Kidney (tissue), 14 donors: ENCODE data around the gene AP1S1. TPM values are rescaled to one million over a fixed set of nuclear protein-coding genes. Genes with fewer than 3 reads are reported as not detected.

ENCODE experiments used
- DNase-seq, 5 donors: peaks; one replicate each; pipeline ENCODE4 v3.0.0-alpha.2; 2013 to 2020
- FAIRE-seq: peaks from 2 replicates; lab custom pipeline; 2012; peaks lifted over from hg19 to GRCh38; lab: Jason Lieb, UNC
- H3K27ac ChIP-seq, 2 donors: one replicate each; pipeline ENCODE4 v1.7.0; 2013; ENCODE audit warnings: low read depth in 2 of 2, low read length in 2 of 2, inconsistent platforms in 1 of 2
- H3K27me3 ChIP-seq: one replicate; pipeline ENCODE4 v1.7.1; 2013; ENCODE audit warnings: low read length, inconsistent platforms; ENCODE audit not compliant: control insufficient read depth, insufficient read depth
- H3K36me3 ChIP-seq, 3 donors: one replicate each; pipeline versions ENCODE4 v1.7.0 to v1.7.1; 2013; ENCODE audit warnings: low read length in 3 of 3, control low read depth in 1 of 3, inconsistent platforms in 1 of 3; ENCODE audit not compliant: insufficient read depth in 3 of 3, control insufficient read depth in 2 of 3
- H3K4me1 ChIP-seq, 3 donors: one replicate each; pipeline versions ENCODE4 v1.7.0 to v1.7.1; 2013; ENCODE audit warnings: low read length in 3 of 3, inconsistent platforms in 1 of 3, low read depth in 1 of 3; ENCODE audit not compliant: control insufficient read depth in 2 of 3, insufficient read depth in 2 of 3
- H3K4me3 ChIP-seq, 3 donors: one replicate each; pipeline versions ENCODE4 v1.7.0 to v1.8.1; 2013; ENCODE audit warnings: low read length in 3 of 3, control low read depth in 1 of 3, inconsistent platforms in 1 of 3
- H3K9ac ChIP-seq, 3 donors: one replicate each; pipeline versions ENCODE4 v1.7.0 to v1.7.1; 2013; ENCODE audit warnings: low read length in 3 of 3, control low read depth in 1 of 3, inconsistent platforms in 1 of 3
- H3K9me3 ChIP-seq, 3 donors: one replicate each; pipeline versions ENCODE4 v1.7.0 to v1.7.1; 2013; ENCODE audit warnings: low read length in 3 of 3, control low read depth in 1 of 3, inconsistent platforms in 1 of 3; ENCODE audit not compliant: control insufficient read depth in 2 of 3, insufficient read depth in 1 of 3
- intact Hi-C: fragments of 100-400 bp; cut with DNase I; formaldehyde crosslinking; loops from one replicate; pipeline ENCODE4 v1.11.1; 2022
- microRNA-seq: library from miRNA; unstranded; fragments of <30 nt; microRNA quantifications from one replicate; pipeline ENCODE4 v1.2.0, GENCODE V29; 2020
- polyA plus RNA-seq: library from polyadenylated mRNA; stranded (reverse); fragments of 350-450 nt; fragmentation: Illumina TruSeq; extraction: RNeasy Lipid Tissue Mini Kit (QIAGEN cat#74804); gene quantifications from one replicate; pipeline ENCODE4 v1.2.3, GENCODE V29; 2014; ENCODE audit warnings: low read depth, low replicate concordance; ENCODE audit not compliant: insufficient read depth
- total RNA-seq: library from RNA; stranded (reverse); fragmentation: NEBNext Ultra II Directional; extraction: Animal tissue kit (Norgen Biotek cat#: 25700); gene quantifications from one replicate; pipeline ENCODE4 v1.2.1, GENCODE V29; 2021
- TF ChIP-seq, protein P1 (sequence below): IDR thresholded peaks from 3 replicates; pipeline ENCODE4 v1.5.1; 2012; ENCODE audit warnings: mild to moderate bottlenecking, moderate library complexity, borderline replicate concordance; ENCODE audit not compliant: insufficient read depth; ENCODE audit errors: extremely low read depth
- donor health status: control.
- donor health status: control.
- donor health status: control.
- donor health status: control.
- donor health status: control.
- donor health status: DM: yes; HTN: yes; CAD: no.
- donor health status: Normal renal cell carcinoma (clear cell type).

The AP1S1 gene
- total and polyA plus RNA-seq, 2 donors from 2014 or later, result 50.4 to 133 TPM

DNA sequence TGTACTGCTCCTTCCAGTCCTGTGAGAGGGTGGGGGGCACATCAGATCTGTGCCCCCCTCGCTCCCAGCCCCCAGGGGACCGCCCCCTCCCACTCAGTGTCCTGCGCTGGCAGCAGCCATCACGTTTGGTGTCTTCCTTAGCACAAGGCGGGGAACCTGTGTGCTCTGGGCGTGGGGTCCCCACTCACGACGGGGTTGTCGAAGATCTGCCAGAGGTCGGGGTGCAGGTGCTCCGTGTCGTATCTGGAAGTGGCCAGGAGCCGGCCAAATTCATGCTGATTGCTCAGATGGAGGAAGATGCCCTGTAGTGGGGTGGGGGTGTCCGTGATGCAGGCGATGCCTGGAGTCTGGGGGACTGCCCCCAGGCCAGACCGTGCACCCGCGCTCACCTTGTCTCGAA, 55.9 kb downstream of the AP1S1 start:
- TF ChIP-seq, protein P1, sequence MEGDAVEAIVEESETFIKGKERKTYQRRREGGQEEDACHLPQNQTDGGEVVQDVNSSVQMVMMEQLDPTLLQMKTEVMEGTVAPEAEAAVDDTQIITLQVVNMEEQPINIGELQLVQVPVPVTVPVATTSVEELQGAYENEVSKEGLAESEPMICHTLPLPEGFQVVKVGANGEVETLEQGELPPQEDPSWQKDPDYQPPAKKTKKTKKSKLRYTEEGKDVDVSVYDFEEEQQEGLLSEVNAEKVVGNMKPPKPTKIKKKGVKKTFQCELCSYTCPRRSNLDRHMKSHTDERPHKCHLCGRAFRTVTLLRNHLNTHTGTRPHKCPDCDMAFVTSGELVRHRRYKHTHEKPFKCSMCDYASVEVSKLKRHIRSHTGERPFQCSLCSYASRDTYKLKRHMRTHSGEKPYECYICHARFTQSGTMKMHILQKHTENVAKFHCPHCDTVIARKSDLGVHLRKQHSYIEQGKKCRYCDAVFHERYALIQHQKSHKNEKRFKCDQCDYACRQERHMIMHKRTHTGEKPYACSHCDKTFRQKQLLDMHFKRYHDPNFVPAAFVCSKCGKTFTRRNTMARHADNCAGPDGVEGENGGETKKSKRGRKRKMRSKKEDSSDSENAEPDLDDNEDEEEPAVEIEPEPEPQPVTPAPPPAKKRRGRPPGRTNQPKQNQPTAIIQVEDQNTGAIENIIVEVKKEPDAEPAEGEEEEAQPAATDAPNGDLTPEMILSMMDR, result no peak
- Histone ChIP-seq H3K36me3 (peaks cover 0 to 9% (median 0%) of the 10 kb centered on the region in 3 donors), H3K27me3 (no peaks in the 10 kb centered on the region), H3K9me3 (no peaks in the 10 kb centered on the region), H3K27ac (no peak overlapping the region), H3K9ac (no peak overlapping the region), H3K4me3 (no peak overlapping the region), H3K4me1 (no peaks in the 10 kb centered on the region)
- FAIRE-seq (no peak), DNase-seq (no peak)
- intact Hi-C loops, result no loop called here

Small RNAs within 50 kb of the gene (microRNA-seq; reads per million reads assigned to microRNA genes)
- not detected for gene MIR4653

Other genes with a start within 250 kb of the AP1S1 start
- 39.1 TPM for gene MUC3A, start 204.9 kb upstream of the AP1S1 start, total RNA-seq
- 0.65 TPM for gene MUC3A, start 204.9 kb upstream of the AP1S1 start, polyA plus RNA-seq
- 3.8 TPM for gene MUC12, start 184.9 kb upstream of the AP1S1 start, total RNA-seq
- gene MUC12, start 184.9 kb upstream of the AP1S1 start, polyA plus RNA-seq, result not detected
- gene MUC17, start 134.4 kb upstream of the AP1S1 start, total RNA-seq, result not detected
- not detected for gene MUC17, start 134.4 kb upstream of the AP1S1 start, polyA plus RNA-seq
- 54.5 TPM for gene TRIM56, start 69.0 kb upstream of the AP1S1 start, total RNA-seq
- gene TRIM56, start 69.0 kb upstream of the AP1S1 start, polyA plus RNA-seq, result 6.9 TPM
- 9.9 TPM for gene SERPINE1, start 27.4 kb upstream of the AP1S1 start, total RNA-seq
- gene SERPINE1, start 27.4 kb upstream of the AP1S1 start, polyA plus RNA-seq, result 3.5 TPM
- gene VGF, start 11.1 kb downstream of the AP1S1 start, total RNA-seq, result 0.38 TPM
- 2.2 TPM for gene VGF, start 11.1 kb downstream of the AP1S1 start, polyA plus RNA-seq
- gene NAT16, start 25.8 kb downstream of the AP1S1 start, total RNA-seq, result not detected
- gene NAT16, start 25.8 kb downstream of the AP1S1 start, polyA plus RNA-seq, result not detected
- 0.25 TPM for gene MOGAT3, start 46.6 kb downstream of the AP1S1 start, total RNA-seq
- 0.37 TPM for gene MOGAT3, start 46.6 kb downstream of the AP1S1 start, polyA plus RNA-seq
- 78.8 TPM for gene PLOD3, start 63.1 kb downstream of the AP1S1 start, total RNA-seq
- 53.5 TPM for gene PLOD3, start 63.1 kb downstream of the AP1S1 start, polyA plus RNA-seq
- 74.9 TPM for gene ZNHIT1, start 63.7 kb downstream of the AP1S1 start, total RNA-seq
- 208 TPM for gene ZNHIT1, start 63.7 kb downstream of the AP1S1 start, polyA plus RNA-seq
- gene CLDN15, start 83.3 kb downstream of the AP1S1 start, total RNA-seq, result 11.9 TPM
- gene CLDN15, start 83.3 kb downstream of the AP1S1 start, polyA plus RNA-seq, result 13.3 TPM
- 180 TPM for gene FIS1, start 90.6 kb downstream of the AP1S1 start, total RNA-seq
- 472 TPM for gene FIS1, start 90.6 kb downstream of the AP1S1 start, polyA plus RNA-seq
- 42.5 TPM for gene IFT22, start 167.3 kb downstream of the AP1S1 start, total RNA-seq
- gene IFT22, start 167.3 kb downstream of the AP1S1 start, polyA plus RNA-seq, result 92.7 TPM
- 1.2 TPM for gene COL26A1, start 208.4 kb downstream of the AP1S1 start, total RNA-seq
- 3.5 TPM for gene COL26A1, start 208.4 kb downstream of the AP1S1 start, polyA plus RNA-seq